GM18517 (cell line): ENCODE measurements around the gene REN.

ENCODE experiments used
- ATAC-seq: cut with Tn5 transposase; IDR thresholded peaks from one replicate; pipeline ENCODE4 v1.9.1; 2021; ENCODE audit warnings: mild to moderate bottlenecking, moderate library complexity; ENCODE audit not compliant: unreplicated experiment

Gene REN

GRCh38 chr1:204134103-204134502 lies 32.0 kb downstream of the REN start:
- no peak for ATAC-seq

- no peak for ATAC-seq
Measured at GRCh38 chr1:204132718-204133117, 33.4 kb downstream of the REN start.

- no peak for ATAC-seq
Measured at GRCh38 chr1:204131978-204132377, 34.2 kb downstream of the REN start.

- ATAC-seq, result no peak
Measured at GRCh38 chr1:204130981-204131892, 34.9 kb downstream of the REN start.

GRCh38 chr1:204130178-204130577 lies 36.0 kb downstream of the REN start:
- no peak for ATAC-seq

- no peak for ATAC-seq
Measured at GRCh38 chr1:204128964-204129896, 36.9 kb downstream of the REN start.

- no peak for ATAC-seq
Measured at GRCh38 chr1:204128464-204128963, 37.6 kb downstream of the REN start.

- ATAC-seq, result no peak
Measured at GRCh38 chr1:204127597-204128242, 38.4 kb downstream of the REN start.

- no peak for ATAC-seq
Measured at GRCh38 chr1:204126956-204127355, 39.2 kb downstream of the REN start.

GRCh38 chr1:204126386-204126785 lies 39.8 kb downstream of the REN start:
- ATAC-seq, result no peak

GRCh38 chr1:204125759-204126351 lies 40.3 kb downstream of the REN start:
- ATAC-seq, result no peak

- ATAC-seq, result no peak
Measured at GRCh38 chr1:204124639-204125038, 41.5 kb downstream of the REN start.

GRCh38 chr1:204123376-204123775 lies 42.8 kb downstream of the REN start:
- ATAC-seq, result no peak

GRCh38 chr1:204121840-204122555 lies 44.1 kb downstream of the REN start:
- ATAC-seq, result no peak

- ATAC-seq, result no peak
Measured at GRCh38 chr1:204116539-204116938, 49.6 kb downstream of the REN start.

- no peak for ATAC-seq
Measured at GRCh38 chr1:204115116-204115515, 51.0 kb downstream of the REN start.

GRCh38 chr1:204114606-204115005 lies 51.5 kb downstream of the REN start:
- no peak for ATAC-seq

GRCh38 chr1:204113896-204114295 lies 52.2 kb downstream of the REN start:
- ATAC-seq, result no peak

- ATAC-seq, result no peak
Measured at GRCh38 chr1:204112876-204113730, 53.0 kb downstream of the REN start.
